ENCODE measurements around the gene ZFP36.

ZFP36 gene

GRCh38 chr19:39398297-39398864, 8.3 kb upstream of the ZFP36 start:
- H3K9me3 ChIP-seq (ENCODE audit: control insufficient read depth, low read length), result no peaks in the 10 kb centered on the region
- H3K27me3 ChIP-seq (ENCODE audit: control insufficient read depth, insufficient read depth, low read length), result no peaks in the 10 kb centered on the region
- no peak overlapping the region for H3K4me3 ChIP-seq (ENCODE audit: low read depth, low read length)
- no peak overlapping the region for H3K4me2 ChIP-seq (ENCODE audit: low read length)
- no peak for TF ChIP-seq CTCF (IDR thresholded peaks at IDR 0.05)
- peaks cover 8% of the 10 kb centered on the region for H3K79me2 ChIP-seq
- no peaks in the 10 kb centered on the region for H3K36me3 ChIP-seq (ENCODE audit: control insufficient read depth, insufficient read depth, low read length)
- no peak overlapping the region for H2AFZ ChIP-seq
- H3K9ac ChIP-seq, result no peak overlapping the region
- H3K27ac ChIP-seq, result peak overlapping the region; percentile 100
- H3K4me1 ChIP-seq, result peaks cover 38% of the 10 kb centered on the region

DNA sequence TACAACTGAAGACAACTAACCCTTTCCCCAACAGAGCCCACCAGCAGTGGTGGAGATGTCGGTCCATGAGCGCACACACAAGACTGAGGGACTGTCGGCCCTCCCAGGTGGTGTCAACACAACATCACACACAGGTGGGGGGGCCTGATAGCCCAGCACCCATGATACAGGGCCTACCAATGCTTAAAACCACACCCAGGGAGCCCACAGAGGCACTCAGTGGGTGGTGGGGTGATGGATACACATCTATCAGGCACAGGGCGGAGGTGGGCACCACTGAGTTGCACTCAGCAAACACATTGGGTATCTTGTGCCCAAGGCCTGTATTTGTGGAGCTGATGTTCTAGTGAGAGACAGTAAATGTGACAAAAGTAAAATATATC, 7.0 kb upstream of the ZFP36 start:
- Histone ChIP-seq H3K79me2 (peaks cover 4% of the 10 kb centered on the region), H2AFZ (no peak overlapping the region), H3K27ac (peak overlapping the region; percentile 100), H3K4me1 (peaks cover 43% of the 10 kb centered on the region), H3K27me3 (ENCODE audit: control insufficient read depth, insufficient read depth, low read length) (no peaks in the 10 kb centered on the region), H3K36me3 (ENCODE audit: control insufficient read depth, insufficient read depth, low read length) (no peaks in the 10 kb centered on the region), H3K4me3 (ENCODE audit: low read depth, low read length) (no peak overlapping the region), H3K9me3 (ENCODE audit: control insufficient read depth, low read length) (no peaks in the 10 kb centered on the region), H3K9ac (no peak overlapping the region), H3K4me2 (ENCODE audit: low read length) (peak overlapping the region; percentile 26)
- TF ChIP-seq CTCF (IDR thresholded peaks at IDR 0.05), result no peak

DNA sequence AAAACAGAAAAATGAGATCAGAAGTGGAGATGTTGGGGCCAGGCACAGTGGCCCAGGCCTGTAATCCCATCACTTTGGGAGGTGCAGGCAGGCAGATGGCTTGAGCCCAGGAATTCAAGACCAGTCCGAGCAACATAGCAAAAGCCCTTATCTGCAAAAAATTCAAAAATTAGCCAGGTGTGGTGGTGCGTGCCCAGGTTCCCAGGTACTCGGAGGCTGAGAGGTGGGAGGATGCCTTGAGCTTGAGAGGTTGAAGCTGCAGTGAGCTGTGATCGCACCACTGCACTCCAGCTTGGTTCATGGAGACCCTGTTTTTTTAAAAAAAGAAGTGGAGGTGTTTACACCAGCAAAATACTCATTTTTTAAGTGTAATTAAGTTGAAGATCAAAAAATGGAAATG, 6.6 kb upstream of the ZFP36 start:
- Histone ChIP-seq H3K9me3 (ENCODE audit: control insufficient read depth, low read length) (no peaks in the 10 kb centered on the region), H3K9ac (no peak overlapping the region), H2AFZ (no peak overlapping the region), H3K27ac (peak overlapping the region; percentile 100), H3K27me3 (ENCODE audit: control insufficient read depth, insufficient read depth, low read length) (no peaks in the 10 kb centered on the region), H3K4me1 (peaks cover 43% of the 10 kb centered on the region), H3K4me2 (ENCODE audit: low read length) (peak overlapping the region; percentile 26), H3K36me3 (ENCODE audit: control insufficient read depth, insufficient read depth, low read length) (no peaks in the 10 kb centered on the region), H3K79me2 (peaks cover 4% of the 10 kb centered on the region), H3K4me3 (ENCODE audit: low read depth, low read length) (no peak overlapping the region)
- no peak for TF ChIP-seq CTCF (IDR thresholded peaks at IDR 0.05)

DNA sequence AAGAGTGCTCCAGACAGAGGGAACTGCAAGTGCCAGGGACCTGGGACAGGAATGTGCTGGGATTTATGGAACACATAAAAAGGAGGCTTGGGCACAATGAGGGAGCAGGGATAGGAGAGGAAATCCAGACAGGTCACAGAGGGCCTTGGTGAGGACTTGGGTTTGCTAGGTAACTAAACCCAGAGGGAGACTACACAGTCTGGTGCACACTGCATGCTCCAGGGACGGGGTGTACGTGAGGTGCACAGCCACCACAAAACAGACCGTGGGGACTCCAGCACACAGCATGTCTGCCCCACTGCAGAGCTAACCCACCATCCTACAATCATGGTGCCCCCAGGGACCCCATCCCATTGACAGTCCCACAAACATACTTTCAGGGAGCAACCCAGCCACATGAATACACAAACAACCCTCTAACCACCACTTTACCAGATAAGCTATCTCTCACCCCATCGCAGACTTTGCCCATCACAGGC, 5.5 kb upstream of the ZFP36 start:
- no peak for TF ChIP-seq CTCF (IDR thresholded peaks at IDR 0.05)
- Histone ChIP-seq H3K4me3 (ENCODE audit: low read depth, low read length) (no peak overlapping the region), H3K9ac (no peak overlapping the region), H3K4me1 (peaks cover 43% of the 10 kb centered on the region), H3K9me3 (ENCODE audit: control insufficient read depth, low read length) (no peaks in the 10 kb centered on the region), H3K4me2 (ENCODE audit: low read length) (peak overlapping the region; percentile 10), H3K36me3 (ENCODE audit: control insufficient read depth, insufficient read depth, low read length) (no peaks in the 10 kb centered on the region), H3K27me3 (ENCODE audit: control insufficient read depth, insufficient read depth, low read length) (no peaks in the 10 kb centered on the region), H3K79me2 (peaks cover 4% of the 10 kb centered on the region), H3K27ac (peak overlapping the region; percentile 100), H2AFZ (peak overlapping the region; percentile 43)

Data from parathyroid adenoma (tissue), 2 donors.